Right renal cortex interstitium (tissue), 3 donors: ENCODE measurements around the gene HTR3D. TPM values are rescaled to one million over a fixed set of nuclear protein-coding genes. Genes with fewer than 3 reads are reported as not detected.
"Not testable (repeated sequence)": the region's sequence is repeated elsewhere in the genome, so short reads cannot be mapped to it uniquely, and the experiment has no call there.

Experiments used
- DNase-seq, 3 donors: peaks; one replicate each; pipeline ENCODE4 v3.0.0-alpha.2; 2013; ENCODE audit warnings: low read depth in 3 of 3, low spot score in 2 of 3
- polyA plus RNA-seq, 3 donors: library from polyadenylated mRNA; unstranded; fragments of 120-200 nt; gene quantifications; one replicate each; pipeline ENCODE4 v1.2.1, GENCODE V29; 2013; ENCODE audit not compliant: insufficient read length in 3 of 3

HTR3D gene
- polyA plus RNA-seq, 3 donors: not detected

GRCh38 chr3:184015381-184016019 is 16.0 kb upstream of the HTR3D start:
- DNase-seq: no peak

- no peak for DNase-seq
These were observed 15.4 kb upstream of the HTR3D start for GRCh38 chr3:184016169-184016570.

DNA sequence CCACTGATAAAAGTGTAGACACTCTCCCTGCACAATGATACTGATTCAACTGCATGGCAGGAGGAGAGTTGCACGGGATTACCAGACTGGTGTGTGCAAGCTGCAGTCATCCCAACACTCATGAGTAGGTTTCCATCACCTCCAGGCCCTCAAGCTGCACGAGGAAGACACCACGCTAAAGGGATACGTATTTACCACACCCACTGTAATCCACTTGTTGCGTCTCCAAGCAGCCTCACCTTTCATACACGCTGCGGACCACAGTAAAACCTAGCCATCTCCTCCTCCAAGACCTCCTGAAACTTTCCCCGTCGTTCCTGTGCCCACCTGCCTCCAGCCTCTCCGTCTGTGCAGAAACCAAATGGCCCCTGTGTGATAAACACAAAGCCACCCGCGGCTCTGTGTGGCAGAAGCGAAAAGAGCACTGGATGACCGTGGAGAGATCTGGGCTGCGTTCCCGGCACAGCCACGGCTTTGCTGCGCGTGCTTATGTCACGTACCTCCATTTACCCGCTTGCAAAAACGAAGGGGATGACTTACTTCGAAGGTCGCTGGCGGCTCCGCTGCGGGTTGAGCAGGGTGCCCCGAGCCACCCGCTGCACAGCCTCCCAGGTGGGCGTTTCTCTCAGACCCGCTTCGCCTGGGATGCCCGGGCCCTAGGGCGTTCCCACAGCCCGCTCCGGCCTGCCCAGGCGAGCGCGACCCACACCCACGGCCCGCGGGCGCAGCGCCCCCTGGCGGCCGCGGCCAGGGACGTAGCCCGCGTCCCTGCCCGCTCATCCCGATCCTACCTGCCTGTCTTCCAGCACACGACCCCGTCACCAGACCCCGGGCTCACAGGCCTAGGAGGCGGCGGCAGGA is 14.5 kb upstream of the HTR3D start:
- DNase-seq: peak in 1 of 3 donors; percentile 51

- DNase-seq: peak; percentile 81 to 86 (median 85)
These were observed 13.7 kb upstream of the HTR3D start, which contains the start of gene ABCC5 for GRCh38 chr3:184017672-184018423. Gene ABCC5, minus strand, starts transcription at chr3:184017884. Its CDS starts 3,492 bp downstream, at chr3:184014392.

- no peak for DNase-seq
These were observed 13.0 kb upstream of the HTR3D start for GRCh38 chr3:184018424-184018973.

- no peak for DNase-seq
These were observed 9.2 kb upstream of the HTR3D start for GRCh38 chr3:184022323-184022722.

GRCh38 chr3:184025256-184025655 is 6.3 kb upstream of the HTR3D start:
- not testable (repeated sequence) for DNase-seq

DNA sequence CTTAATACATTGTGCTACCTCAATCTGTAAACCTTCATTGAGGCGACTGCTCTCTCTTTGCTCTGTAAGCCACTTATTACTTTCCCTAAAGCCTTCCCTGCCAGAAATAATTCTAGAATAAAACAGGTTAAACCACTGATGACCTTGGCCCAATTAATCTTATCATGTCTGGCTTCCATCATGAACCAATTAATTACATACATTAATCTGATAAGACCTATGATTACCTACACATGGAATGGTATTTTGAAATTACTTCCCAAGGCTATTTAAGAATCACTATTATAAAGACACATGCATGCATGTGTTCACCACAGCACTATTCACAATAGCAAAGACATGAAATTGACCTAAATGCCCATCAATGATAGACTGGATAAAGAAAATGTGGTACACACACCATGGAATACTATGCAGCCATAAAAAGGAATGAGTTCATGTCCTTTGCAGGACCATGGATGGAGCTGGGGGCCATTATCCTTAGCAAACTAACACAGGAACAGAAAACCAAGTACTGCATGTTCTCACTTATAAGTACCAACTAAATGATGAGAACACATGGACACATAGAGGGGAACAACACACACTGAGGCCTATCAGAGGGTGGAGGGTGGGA is 3.2 kb upstream of the HTR3D start:
- DNase-seq: not testable (repeated sequence)

- no peak for DNase-seq
These were observed 2.1 kb upstream of the HTR3D start for GRCh38 chr3:184029443-184029842.

- no peak for DNase-seq
These were observed 1.0 kb upstream of the HTR3D start for GRCh38 chr3:184030536-184030935.

GRCh38 chr3:184037816-184038215 is 6.3 kb downstream of the HTR3D start:
- DNase-seq: no peak

- not testable (repeated sequence) for DNase-seq
These were observed 6.8 kb downstream of the HTR3D start for GRCh38 chr3:184038307-184038706.

- no peak for DNase-seq
These were observed 7.9 kb downstream of the HTR3D start for GRCh38 chr3:184039414-184039813.

GRCh38 chr3:184040010-184040409 is 8.5 kb downstream of the HTR3D start:
- no peak for DNase-seq

DNA sequence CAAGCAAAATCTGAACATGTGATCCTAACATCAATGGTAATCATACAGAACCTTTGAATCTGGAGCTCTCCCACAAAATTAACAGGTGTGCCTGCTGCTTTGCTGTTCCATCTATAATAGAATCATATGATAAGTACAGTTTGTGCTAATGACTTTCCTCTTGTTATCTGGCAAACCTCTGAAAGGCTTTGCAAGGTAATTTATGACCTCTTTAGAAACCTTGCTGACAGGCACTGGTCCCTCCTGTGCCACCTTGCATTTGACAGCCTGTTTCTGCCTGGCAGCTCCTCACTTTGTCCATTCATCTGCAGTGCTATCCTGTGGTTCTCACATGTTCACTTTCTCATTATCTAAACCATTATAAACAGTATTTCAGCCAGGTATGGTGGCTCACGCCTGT is 11.1 kb downstream of the HTR3D start:
- DNase-seq: no peak

DNA sequence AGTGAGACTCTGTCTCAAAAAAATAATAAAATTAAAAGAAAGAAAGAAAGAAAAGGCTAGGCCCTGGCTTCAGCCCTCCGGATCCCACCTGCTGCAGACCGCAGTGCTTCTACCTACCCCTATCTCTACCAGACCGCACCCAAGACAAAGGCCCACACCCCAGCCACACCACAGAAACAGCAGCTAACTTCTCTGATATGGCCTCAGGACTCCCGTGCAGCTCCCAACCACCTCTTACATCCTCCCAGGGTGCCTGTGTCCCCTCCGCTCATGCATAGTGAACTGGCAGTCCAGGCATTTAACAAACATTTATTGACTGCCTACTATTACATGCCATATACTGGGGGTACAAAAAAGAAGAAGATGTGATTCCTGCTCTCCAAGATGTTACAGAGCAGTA is 14.5 kb downstream of the HTR3D start:
- no peak for DNase-seq

DNA sequence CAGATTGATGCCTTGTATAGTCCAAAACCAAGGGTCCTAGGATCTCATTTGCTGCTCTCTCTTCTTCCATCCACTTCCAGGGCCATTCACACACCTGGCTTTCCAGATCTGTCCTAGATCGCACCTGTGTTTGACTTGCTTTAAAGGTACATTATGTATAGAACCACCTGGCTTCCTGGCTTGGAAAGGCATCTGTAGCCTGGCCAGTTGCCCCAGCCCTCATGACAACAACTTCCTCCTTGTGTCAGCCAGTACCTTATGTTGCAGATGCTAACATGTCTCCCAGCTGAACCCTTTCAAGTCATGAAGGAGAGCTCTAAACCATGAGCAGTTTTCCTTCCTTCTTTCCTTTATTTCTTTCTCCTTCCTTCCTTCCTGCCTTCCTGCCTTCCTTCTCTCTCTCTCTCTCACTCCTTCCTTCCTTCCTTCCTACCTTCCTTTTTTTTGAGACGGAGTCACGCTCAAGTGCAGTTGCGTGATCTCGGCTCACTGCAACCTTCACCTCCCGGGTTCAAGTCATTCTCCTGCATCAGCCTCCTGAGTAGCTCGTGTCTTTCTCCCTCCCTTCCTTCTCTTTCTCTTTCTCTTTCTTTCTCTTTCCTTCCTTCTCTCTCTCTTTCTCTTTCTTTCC is 18.8 kb downstream of the HTR3D start:
- DNase-seq: no peak

DNA sequence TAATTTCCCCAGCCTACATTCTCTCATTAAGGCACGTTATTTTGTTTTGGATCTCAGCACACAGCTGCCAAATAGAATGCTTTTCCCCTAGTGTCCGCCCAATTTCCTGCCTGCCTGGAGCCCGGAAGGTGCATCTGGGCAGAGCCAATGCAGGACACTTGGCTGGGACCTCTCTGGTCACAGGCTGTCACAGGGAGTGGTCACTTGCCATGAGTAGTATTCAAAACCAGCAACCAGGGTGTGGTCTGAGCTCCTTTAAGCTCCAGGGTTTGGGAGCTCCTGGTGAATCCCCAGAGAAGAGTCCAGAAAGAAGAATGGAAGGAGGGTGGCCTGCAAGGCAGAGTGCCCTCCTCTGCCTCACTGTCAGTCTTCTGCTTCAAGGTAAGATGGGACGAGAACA is 21.2 kb downstream of the HTR3D start, which contains the start of gene HTR3C:
Gene HTR3C (plus strand): TSS at position 281 of the 400 bp plus-strand sequence. CDS start 34 bp downstream, at position 315.
- no peak for DNase-seq

DNA sequence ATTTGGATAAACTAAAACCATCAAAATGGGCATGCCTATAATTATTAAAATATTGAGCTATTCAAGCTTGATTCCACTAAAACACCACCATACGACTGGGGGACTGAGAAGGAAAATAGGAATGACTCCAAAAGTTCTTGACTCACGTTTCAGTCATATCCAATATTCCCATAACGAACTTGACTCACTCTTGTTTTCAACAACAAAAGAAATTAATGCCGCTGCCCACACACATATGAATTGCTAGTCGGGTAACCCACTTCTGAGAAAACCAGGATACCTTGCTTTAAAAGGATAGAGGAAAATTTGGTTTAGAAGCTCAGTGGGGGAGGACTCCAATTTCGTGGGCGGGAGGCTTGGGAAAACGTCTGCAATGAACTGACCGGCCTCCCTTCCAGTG is 26.5 kb downstream of the HTR3D start:
- no peak for DNase-seq

DNA sequence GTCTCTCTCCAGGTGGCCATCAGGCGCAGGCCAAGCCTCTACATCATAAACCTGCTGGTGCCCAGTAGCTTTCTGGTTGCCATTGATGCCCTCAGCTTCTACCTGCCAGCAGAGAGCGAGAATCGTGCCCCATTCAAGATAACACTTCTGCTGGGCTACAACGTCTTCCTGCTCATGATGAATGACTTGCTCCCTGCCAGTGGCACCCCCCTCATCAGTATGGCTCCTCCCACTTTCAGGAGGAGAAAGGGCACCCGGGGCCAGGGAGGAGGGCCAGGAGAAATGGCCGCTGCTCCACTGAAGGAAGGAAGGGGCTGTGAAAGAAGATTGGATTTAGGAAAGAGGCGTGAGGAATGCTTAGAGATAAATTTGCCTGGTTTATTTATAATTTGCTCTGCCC is 27.9 kb downstream of the HTR3D start:
- no peak for DNase-seq
